ENCODE data around the gene SAMD14.

The SAMD14 gene

DNA sequence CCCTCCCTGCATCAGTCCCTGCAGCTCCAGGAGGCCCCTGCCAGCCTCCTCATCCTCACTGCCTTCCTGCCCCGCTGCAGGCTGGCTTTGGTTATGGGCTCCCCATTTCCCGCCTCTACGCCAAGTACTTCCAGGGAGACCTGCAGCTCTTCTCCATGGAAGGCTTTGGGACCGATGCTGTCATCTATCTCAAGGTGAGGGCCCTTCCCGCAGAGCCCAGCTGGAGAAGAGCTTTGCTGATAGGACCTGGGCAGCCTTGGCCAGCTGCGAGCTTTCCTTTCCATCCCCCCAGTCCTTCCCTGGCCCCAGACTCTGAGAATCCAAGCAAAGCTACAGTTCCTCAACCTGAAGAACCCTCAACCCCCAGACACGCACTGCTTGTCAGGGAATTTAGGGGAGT is 20.8 kb downstream of the SAMD14 start:
- H3K9me3 ChIP-seq (ENCODE audit: control extremely low read depth in 1 of 5, control insufficient read depth in 4 of 5, insufficient read depth in 2 of 5, low read depth in 1 of 5, low read length in 4 of 5): no peaks in the 10 kb centered on the region
- DNase-seq: no peak
- ChIA-PET CTCF (interaction anchor here (0.5 to 14.4 kb wide), 3 partner anchors 8 to 60 kb away, joined by 3 to 134 read pairs (median 3); partner anchors contain the start of gene PDK2), POLR2A (no interaction called here)
- H3K27me3 ChIP-seq (replicated peaks in 2 of 5; ENCODE audit: control insufficient read depth in 4 of 5, insufficient read depth in 5 of 5, low read length in 4 of 5): no peaks in the 10 kb centered on the region
- 91% methylated on average over 6 of the region's 7 CpGs for WGBS (ENCODE audit: insufficient coverage)
- H3K4me1 ChIP-seq (ENCODE audit: control extremely low read depth in 1 of 4, control insufficient read depth in 4 of 4, insufficient read depth in 4 of 4, low read length in 3 of 4): no peaks in the 10 kb centered on the region
- H3K27ac ChIP-seq (ENCODE audit: insufficient read depth in 1 of 2, low read depth in 1 of 2, low read length in 2 of 2, poor library complexity in 1 of 2, severe bottlenecking in 2 of 2): no peak overlapping the region
- H3K36me3 ChIP-seq (ENCODE audit: control insufficient read depth in 4 of 4, insufficient read depth in 4 of 4, low read length in 3 of 4): peaks cover 6 to 66% (median 23%) of the 10 kb centered on the region in 4 experiments
- H3K4me3 ChIP-seq (ENCODE audit: control insufficient read depth in 1 of 7, extremely low read depth in 1 of 7, insufficient read depth in 4 of 7, low read depth in 2 of 7, low read length in 6 of 7): no peak overlapping the region

DNA sequence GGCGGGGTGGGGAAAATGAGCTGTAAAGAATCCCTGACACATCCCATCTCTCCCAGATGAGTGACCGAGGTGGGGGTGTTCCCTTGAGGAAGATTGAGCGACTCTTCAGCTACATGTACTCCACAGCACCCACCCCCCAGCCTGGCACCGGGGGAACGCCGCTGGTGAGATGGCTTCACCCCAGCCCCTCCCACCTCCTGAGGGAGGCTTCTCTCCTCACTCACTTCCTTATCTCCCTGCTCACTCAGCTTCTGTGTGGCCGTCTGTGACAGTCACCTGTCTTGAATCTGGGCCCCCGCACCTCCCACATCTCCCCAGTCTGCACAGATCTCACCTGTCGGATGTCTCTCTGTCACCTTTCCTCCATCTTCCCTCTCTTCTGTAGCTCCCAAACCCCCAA is 21.4 kb downstream of the SAMD14 start:
- no peaks in the 10 kb centered on the region for H3K27me3 ChIP-seq (replicated peaks in 2 of 5; ENCODE audit: control insufficient read depth in 4 of 5, insufficient read depth in 5 of 5, low read length in 4 of 5)

DNA sequence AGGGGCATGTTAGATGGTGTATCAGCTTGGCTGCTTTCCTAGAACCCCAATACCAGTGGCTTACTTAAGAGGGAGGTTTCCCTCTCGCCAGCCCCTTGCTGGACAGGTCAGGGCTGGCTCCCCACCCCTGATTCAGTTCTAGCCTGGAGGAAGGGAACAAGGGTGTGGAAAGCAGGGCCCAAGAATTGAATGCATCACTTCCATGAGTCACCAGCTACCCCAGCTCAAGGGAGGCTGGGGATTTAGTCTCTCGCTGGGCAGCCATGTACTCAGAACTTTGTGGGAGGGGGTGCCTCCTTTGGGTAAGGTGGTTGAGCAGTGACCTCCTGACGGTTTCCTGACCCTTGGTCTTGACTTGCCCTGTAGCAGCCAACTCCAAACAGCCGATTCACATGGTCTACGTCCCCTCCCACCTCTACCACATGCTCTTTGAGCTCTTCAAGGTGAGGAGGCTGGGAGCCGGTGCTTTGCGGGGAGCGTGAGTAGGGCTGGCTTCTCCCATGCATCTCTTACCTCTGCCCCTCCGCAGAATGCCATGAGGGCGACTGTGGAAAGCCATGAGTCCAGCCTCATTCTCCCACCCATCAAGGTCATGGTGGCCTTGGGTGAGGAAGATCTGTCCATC is 22.1 kb downstream of the SAMD14 start:
- Histone ChIP-seq H3K4me1 (ENCODE audit: control extremely low read depth in 1 of 4, control insufficient read depth in 4 of 4, insufficient read depth in 4 of 4, low read length in 3 of 4) (no peaks in the 10 kb centered on the region), H3K27ac (ENCODE audit: insufficient read depth in 1 of 2, low read depth in 1 of 2, low read length in 2 of 2, poor library complexity in 1 of 2, severe bottlenecking in 2 of 2) (no peak overlapping the region), H3K27me3 (replicated peaks in 2 of 5; ENCODE audit: control insufficient read depth in 4 of 5, insufficient read depth in 5 of 5, low read length in 4 of 5) (no peaks in the 10 kb centered on the region), H3K4me3 (ENCODE audit: control insufficient read depth in 1 of 7, extremely low read depth in 1 of 7, insufficient read depth in 4 of 7, low read depth in 2 of 7, low read length in 6 of 7) (no peak overlapping the region), H3K36me3 (ENCODE audit: control insufficient read depth in 4 of 4, insufficient read depth in 4 of 4, low read length in 3 of 4) (peaks cover 6 to 71% (median 26%) of the 10 kb centered on the region in 4 experiments), H3K9me3 (ENCODE audit: control extremely low read depth in 1 of 5, control insufficient read depth in 4 of 5, insufficient read depth in 2 of 5, low read depth in 1 of 5, low read length in 4 of 5) (no peaks in the 10 kb centered on the region)
- ChIA-PET CTCF (interaction anchor here (0.6 to 14.4 kb wide), 2 partner anchors 9 to 12 kb away, joined by 3 to 134 read pairs; partner anchors contain the start of gene PDK2), POLR2A (no interaction called here)
- no peak for DNase-seq
- 93% methylated on average over 4 of the region's 10 CpGs for WGBS (ENCODE audit: insufficient coverage)

More for the DNA sequence above, 21.4 kb downstream of the SAMD14 start:
- H3K27ac ChIP-seq (ENCODE audit: insufficient read depth in 1 of 2, low read depth in 1 of 2, low read length in 2 of 2, poor library complexity in 1 of 2, severe bottlenecking in 2 of 2): no peak overlapping the region
- no peak for DNase-seq
- H3K9me3 ChIP-seq (ENCODE audit: control extremely low read depth in 1 of 5, control insufficient read depth in 4 of 5, insufficient read depth in 2 of 5, low read depth in 1 of 5, low read length in 4 of 5): no peaks in the 10 kb centered on the region
- 89% methylated on average over 8 of the region's 9 CpGs for WGBS (ENCODE audit: insufficient coverage)
- no peak overlapping the region for H3K4me3 ChIP-seq (ENCODE audit: control insufficient read depth in 1 of 7, extremely low read depth in 1 of 7, insufficient read depth in 4 of 7, low read depth in 2 of 7, low read length in 6 of 7)
- H3K36me3 ChIP-seq (ENCODE audit: control insufficient read depth in 4 of 4, insufficient read depth in 4 of 4, low read length in 3 of 4): peaks cover 6 to 71% (median 23%) of the 10 kb centered on the region in 4 experiments
- CTCF ChIA-PET: interaction anchor here (0.9 to 14.4 kb wide), 2 partner anchors 9 to 13 kb away, joined by 3 to 134 read pairs; partner anchors contain the start of gene PDK2
- POLR2A ChIA-PET: no interaction called here
- H3K4me1 ChIP-seq (ENCODE audit: control extremely low read depth in 1 of 4, control insufficient read depth in 4 of 4, insufficient read depth in 4 of 4, low read length in 3 of 4): no peaks in the 10 kb centered on the region

DNA sequence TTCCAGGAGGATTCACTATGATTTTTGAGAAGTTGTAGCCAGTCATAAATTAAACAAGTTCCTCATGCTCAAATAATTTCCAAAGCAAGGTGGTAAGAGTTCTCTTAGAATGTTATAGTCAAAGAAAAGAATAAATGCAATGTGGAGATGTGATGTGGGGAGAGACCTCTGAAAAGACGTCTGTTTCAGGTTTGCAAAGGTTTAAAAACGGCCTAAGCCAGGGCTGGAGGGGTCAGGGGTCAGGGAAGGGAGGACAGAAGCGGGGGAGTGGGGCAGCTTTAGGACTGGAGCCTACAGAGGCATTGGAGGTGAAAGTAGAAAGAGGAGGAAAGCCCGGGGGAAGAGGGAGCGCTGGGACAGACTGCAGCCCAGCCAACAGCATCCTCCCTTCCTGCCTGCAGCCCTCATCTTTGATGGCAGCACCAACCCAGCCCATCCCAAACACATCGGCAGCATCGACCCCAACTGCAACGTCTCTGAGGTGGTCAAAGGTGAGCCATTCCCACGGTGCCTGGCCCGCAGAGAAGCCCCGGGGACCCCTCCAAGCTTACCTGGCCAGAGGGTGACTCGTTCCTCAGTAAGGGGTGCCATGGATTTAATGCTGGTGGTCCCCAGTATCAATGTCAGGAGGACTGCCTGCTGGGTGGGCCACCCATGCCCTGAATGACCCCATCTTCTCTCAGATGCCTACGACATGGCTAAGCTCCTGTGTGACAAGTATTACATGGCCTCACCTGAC is 23.4 kb downstream of the SAMD14 start:
- no peaks in the 10 kb centered on the region for H3K27me3 ChIP-seq (replicated peaks in 2 of 5; ENCODE audit: control insufficient read depth in 4 of 5, insufficient read depth in 5 of 5, low read length in 4 of 5)
- ChIA-PET CTCF (interaction anchor here (14.4 kb wide), 1 partner anchor 11 kb away, joined by 134 read pairs; the partner anchor contains the start of gene PDK2), POLR2A (no interaction called here)
- H3K9me3 ChIP-seq (ENCODE audit: control extremely low read depth in 1 of 5, control insufficient read depth in 4 of 5, insufficient read depth in 2 of 5, low read depth in 1 of 5, low read length in 4 of 5): no peaks in the 10 kb centered on the region
- DNase-seq: no peak
- peaks cover 0 to 4% (median 0%) of the 10 kb centered on the region in 4 experiments for H3K4me1 ChIP-seq (ENCODE audit: control extremely low read depth in 1 of 4, control insufficient read depth in 4 of 4, insufficient read depth in 4 of 4, low read length in 3 of 4)
- peaks cover 6 to 71% (median 27%) of the 10 kb centered on the region in 4 experiments for H3K36me3 ChIP-seq (ENCODE audit: control insufficient read depth in 4 of 4, insufficient read depth in 4 of 4, low read length in 3 of 4)
- H3K27ac ChIP-seq (ENCODE audit: insufficient read depth in 1 of 2, low read depth in 1 of 2, low read length in 2 of 2, poor library complexity in 1 of 2, severe bottlenecking in 2 of 2): no peak overlapping the region
- no peak overlapping the region for H3K4me3 ChIP-seq (ENCODE audit: control insufficient read depth in 1 of 7, extremely low read depth in 1 of 7, insufficient read depth in 4 of 7, low read depth in 2 of 7, low read length in 6 of 7)
- 98% methylated on average over 8 of the region's 13 CpGs for WGBS (ENCODE audit: insufficient coverage)

DNA sequence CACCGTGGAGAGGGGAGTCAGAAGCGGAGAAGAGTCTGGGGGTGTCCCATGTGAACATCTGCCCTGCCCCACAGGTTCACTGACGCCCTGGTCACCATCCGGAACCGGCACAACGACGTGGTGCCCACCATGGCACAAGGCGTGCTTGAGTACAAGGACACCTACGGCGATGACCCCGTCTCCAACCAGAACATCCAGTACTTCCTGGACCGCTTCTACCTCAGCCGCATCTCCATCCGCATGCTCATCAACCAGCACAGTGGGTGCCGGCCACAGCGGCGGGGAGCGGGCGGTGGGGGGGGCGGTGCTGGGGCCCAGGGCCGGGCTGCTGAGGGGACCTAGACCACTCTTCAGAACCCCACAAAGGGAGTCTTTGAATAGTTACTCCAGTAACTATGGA is 24.1 kb downstream of the SAMD14 start:
- Histone ChIP-seq H3K4me3 (ENCODE audit: control insufficient read depth in 1 of 7, extremely low read depth in 1 of 7, insufficient read depth in 4 of 7, low read depth in 2 of 7, low read length in 6 of 7) (no peak overlapping the region), H3K36me3 (ENCODE audit: control insufficient read depth in 4 of 4, insufficient read depth in 4 of 4, low read length in 3 of 4) (peaks cover 6 to 64% (median 29%) of the 10 kb centered on the region in 4 experiments), H3K9me3 (ENCODE audit: control extremely low read depth in 1 of 5, control insufficient read depth in 4 of 5, insufficient read depth in 2 of 5, low read depth in 1 of 5, low read length in 4 of 5) (no peaks in the 10 kb centered on the region), H3K27me3 (replicated peaks in 2 of 5; ENCODE audit: control insufficient read depth in 4 of 5, insufficient read depth in 5 of 5, low read length in 4 of 5) (no peaks in the 10 kb centered on the region), H3K4me1 (ENCODE audit: control extremely low read depth in 1 of 4, control insufficient read depth in 4 of 4, insufficient read depth in 4 of 4, low read length in 3 of 4) (peaks cover 0 to 6% (median 0%) of the 10 kb centered on the region in 4 experiments), H3K27ac (ENCODE audit: insufficient read depth in 1 of 2, low read depth in 1 of 2, low read length in 2 of 2, poor library complexity in 1 of 2, severe bottlenecking in 2 of 2) (no peak overlapping the region)
- 98% methylated on average over 14 of the region's 21 CpGs for WGBS (ENCODE audit: insufficient coverage)
- ChIA-PET POLR2A (no interaction called here), CTCF (interaction anchor here (1.8 to 2.7 kb wide), 2 partner anchors 9 to 11 kb away, joined by 8 to 16 read pairs; partner anchors contain the start of gene PDK2)
- no peak for DNase-seq

DNA sequence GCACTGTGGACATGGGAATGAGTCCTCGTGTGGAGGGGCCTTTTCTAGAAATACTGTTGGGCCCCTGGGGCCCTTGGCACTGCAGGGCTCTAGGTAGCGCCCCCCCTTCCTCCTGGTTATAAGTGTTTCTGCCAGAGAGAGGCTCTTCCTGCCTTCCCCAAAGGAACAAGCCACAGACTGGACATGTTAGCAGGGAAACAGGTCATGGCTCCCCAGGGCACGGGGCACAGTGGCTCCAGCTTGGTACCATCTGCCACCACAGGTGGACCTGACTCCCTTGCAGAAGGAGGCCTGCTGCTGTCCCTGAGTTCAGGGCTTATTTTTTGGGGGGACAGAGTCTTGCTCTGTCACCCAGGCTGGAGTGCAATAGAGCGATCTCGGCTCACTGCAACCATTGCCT is 26.0 kb downstream of the SAMD14 start:
- Histone ChIP-seq H3K4me3 (ENCODE audit: control insufficient read depth in 1 of 7, extremely low read depth in 1 of 7, insufficient read depth in 4 of 7, low read depth in 2 of 7, low read length in 6 of 7) (no peak overlapping the region), H3K27ac (ENCODE audit: insufficient read depth in 1 of 2, low read depth in 1 of 2, low read length in 2 of 2, poor library complexity in 1 of 2, severe bottlenecking in 2 of 2) (no peak overlapping the region), H3K36me3 (ENCODE audit: control insufficient read depth in 4 of 4, insufficient read depth in 4 of 4, low read length in 3 of 4) (peaks cover 6 to 59% (median 28%) of the 10 kb centered on the region in 4 experiments), H3K27me3 (replicated peaks in 2 of 5; ENCODE audit: control insufficient read depth in 4 of 5, insufficient read depth in 5 of 5, low read length in 4 of 5) (no peaks in the 10 kb centered on the region), H3K4me1 (ENCODE audit: control extremely low read depth in 1 of 4, control insufficient read depth in 4 of 4, insufficient read depth in 4 of 4, low read length in 3 of 4) (peaks cover 0 to 6% (median 0%) of the 10 kb centered on the region in 4 experiments), H3K9me3 (ENCODE audit: control extremely low read depth in 1 of 5, control insufficient read depth in 4 of 5, insufficient read depth in 2 of 5, low read depth in 1 of 5, low read length in 4 of 5) (no peaks in the 10 kb centered on the region)
- no peak for DNase-seq
- ChIA-PET POLR2A (no interaction called here), CTCF (interaction anchor here (0.6 to 2.7 kb wide), 6 partner anchors 9 to 37 kb away, joined by 3 to 16 read pairs (median 4); partner anchors contain the start of gene PDK2)
- WGBS (ENCODE audit: insufficient coverage): 98% methylated on average over 5 of the region's 5 CpGs

DNA sequence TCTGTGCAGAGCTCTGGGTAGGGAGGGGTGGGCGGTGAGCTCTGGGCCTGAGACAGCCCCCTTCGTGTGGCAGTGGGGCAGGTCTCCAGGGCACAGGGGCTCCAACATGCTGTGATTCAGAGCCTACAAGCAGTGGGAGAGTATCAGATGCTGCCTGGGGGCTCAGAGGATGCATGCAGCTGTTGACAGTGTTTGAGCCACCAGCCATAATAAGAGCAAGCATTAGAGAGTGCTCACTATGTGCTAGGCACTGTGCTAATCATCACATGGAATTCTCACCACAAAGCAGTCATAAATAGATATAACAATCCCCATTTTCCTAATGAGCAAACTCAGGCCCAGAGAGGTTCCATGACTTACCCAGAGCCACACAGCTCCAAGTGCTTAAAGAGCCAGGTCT is 26.7 kb downstream of the SAMD14 start:
- H3K27ac ChIP-seq (ENCODE audit: insufficient read depth in 1 of 2, low read depth in 1 of 2, low read length in 2 of 2, poor library complexity in 1 of 2, severe bottlenecking in 2 of 2): no peak overlapping the region
- H3K9me3 ChIP-seq (ENCODE audit: control extremely low read depth in 1 of 5, control insufficient read depth in 4 of 5, insufficient read depth in 2 of 5, low read depth in 1 of 5, low read length in 4 of 5): no peaks in the 10 kb centered on the region
- ChIA-PET POLR2A (no interaction called here), CTCF (interaction anchor here (0.8 to 2.7 kb wide), 5 partner anchors 9 to 66 kb away, joined by 3 to 16 read pairs (median 5); partner anchors contain the start of gene PDK2)
- WGBS (ENCODE audit: insufficient coverage): no CpG with 5 or more reads among the region's 2 CpGs
- peaks cover 0 to 6% (median 0%) of the 10 kb centered on the region in 4 experiments for H3K4me1 ChIP-seq (ENCODE audit: control extremely low read depth in 1 of 4, control insufficient read depth in 4 of 4, insufficient read depth in 4 of 4, low read length in 3 of 4)
- peaks cover 6 to 59% (median 31%) of the 10 kb centered on the region in 4 experiments for H3K36me3 ChIP-seq (ENCODE audit: control insufficient read depth in 4 of 4, insufficient read depth in 4 of 4, low read length in 3 of 4)
- H3K27me3 ChIP-seq (replicated peaks in 2 of 5; ENCODE audit: control insufficient read depth in 4 of 5, insufficient read depth in 5 of 5, low read length in 4 of 5): no peaks in the 10 kb centered on the region
- H3K4me3 ChIP-seq (ENCODE audit: control insufficient read depth in 1 of 7, extremely low read depth in 1 of 7, insufficient read depth in 4 of 7, low read depth in 2 of 7, low read length in 6 of 7): no peak overlapping the region
- DNase-seq: no peak
